Mesothelial cell of epicardium (in vitro differentiated cells): ENCODE measurements around the gene ZNF397. TPM values are rescaled to one million over a fixed set of nuclear protein-coding genes. Genes with fewer than 3 reads are reported as not detected.

ENCODE experiments used
- DNase-seq, 2 experiments: peaks; one replicate each; pipeline ENCODE4 v3.0.0; 2021; ENCODE audit warnings: low spot score in 2 of 2; ENCODE audit not compliant: unreplicated experiment in 2 of 2
- H3K27ac Mint-ChIP-seq: 2 replicates; pipeline ENCODE4 v1.8.0; 2021; ENCODE audit warnings: mixed read lengths
- H3K27me3 Mint-ChIP-seq: 2 replicates; pipeline ENCODE4 v1.8.0; 2021; ENCODE audit warnings: low read depth, mixed read lengths
- H3K36me3 Mint-ChIP-seq: 2 replicates; pipeline ENCODE4 v1.8.0; 2021; ENCODE audit warnings: mixed read lengths
- H3K4me1 Mint-ChIP-seq: 2 replicates; pipeline ENCODE4 v1.8.0; 2021; ENCODE audit warnings: mixed read lengths
- H3K4me3 Mint-ChIP-seq: 2 replicates; pipeline ENCODE4 v1.8.0; 2021; ENCODE audit warnings: mild to moderate bottlenecking, moderate library complexity, mixed read lengths
- H3K9me3 Mint-ChIP-seq: 2 replicates; pipeline ENCODE4 v1.8.0; 2021; ENCODE audit warnings: mixed read lengths
- total RNA-seq: library from RNA; stranded (reverse); gene quantifications from 3 replicates; pipeline ENCODE4 v1.2.1, GENCODE V29; 2021
- TF ChIP-seq, protein P1 (sequence below): fragments of 200-600 bp; sonication (generic); IDR thresholded peaks from one replicate; pipeline ENCODE4 v1.5.0; 2021; ENCODE audit warnings: antibody characterized with exemption; ENCODE audit not compliant: unreplicated experiment

ZNF397 gene
- total RNA-seq, 1 donor from 2014 or later: 43.3 TPM

- DNase-seq: no peak
These were observed 36.8 kb downstream of the ZNF397 start for GRCh38 chr18:35277633-35278032.

GRCh38 chr18:35278085-35278484 lies 37.3 kb downstream of the ZNF397 start:
- Mint-ChIP-seq H3K4me3 (no peak overlapping the region), H3K9me3 (peaks cover 65% of the 10 kb centered on the region), H3K27me3 (no peaks in the 10 kb centered on the region), H3K36me3 (peaks cover 50% of the 10 kb centered on the region), H3K27ac (no peak overlapping the region), H3K4me1 (no peaks in the 10 kb centered on the region)
- TF ChIP-seq, protein P1, sequence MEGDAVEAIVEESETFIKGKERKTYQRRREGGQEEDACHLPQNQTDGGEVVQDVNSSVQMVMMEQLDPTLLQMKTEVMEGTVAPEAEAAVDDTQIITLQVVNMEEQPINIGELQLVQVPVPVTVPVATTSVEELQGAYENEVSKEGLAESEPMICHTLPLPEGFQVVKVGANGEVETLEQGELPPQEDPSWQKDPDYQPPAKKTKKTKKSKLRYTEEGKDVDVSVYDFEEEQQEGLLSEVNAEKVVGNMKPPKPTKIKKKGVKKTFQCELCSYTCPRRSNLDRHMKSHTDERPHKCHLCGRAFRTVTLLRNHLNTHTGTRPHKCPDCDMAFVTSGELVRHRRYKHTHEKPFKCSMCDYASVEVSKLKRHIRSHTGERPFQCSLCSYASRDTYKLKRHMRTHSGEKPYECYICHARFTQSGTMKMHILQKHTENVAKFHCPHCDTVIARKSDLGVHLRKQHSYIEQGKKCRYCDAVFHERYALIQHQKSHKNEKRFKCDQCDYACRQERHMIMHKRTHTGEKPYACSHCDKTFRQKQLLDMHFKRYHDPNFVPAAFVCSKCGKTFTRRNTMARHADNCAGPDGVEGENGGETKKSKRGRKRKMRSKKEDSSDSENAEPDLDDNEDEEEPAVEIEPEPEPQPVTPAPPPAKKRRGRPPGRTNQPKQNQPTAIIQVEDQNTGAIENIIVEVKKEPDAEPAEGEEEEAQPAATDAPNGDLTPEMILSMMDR: no peak
- DNase-seq: no peak

More at GRCh38 chr18:35277633-35278032, 36.8 kb downstream of the ZNF397 start:
- no peaks in the 10 kb centered on the region for H3K27me3 Mint-ChIP-seq
- no peak overlapping the region for H3K27ac Mint-ChIP-seq
- H3K9me3 Mint-ChIP-seq: peaks cover 66% of the 10 kb centered on the region
- H3K4me1 Mint-ChIP-seq: no peaks in the 10 kb centered on the region
- TF ChIP-seq, protein P1: no peak
- H3K36me3 Mint-ChIP-seq: peaks cover 50% of the 10 kb centered on the region
- H3K4me3 Mint-ChIP-seq: no peak overlapping the region

- TF ChIP-seq, protein P1: no peak
- Mint-ChIP-seq H3K27ac (no peak overlapping the region), H3K9me3 (peaks cover 60% of the 10 kb centered on the region), H3K4me1 (no peaks in the 10 kb centered on the region), H3K36me3 (peaks cover 45% of the 10 kb centered on the region), H3K27me3 (no peaks in the 10 kb centered on the region), H3K4me3 (no peak overlapping the region)
- no peak for DNase-seq
These were observed 38.1 kb downstream of the ZNF397 start for GRCh38 chr18:35278969-35279368.

- Mint-ChIP-seq H3K27ac (no peak overlapping the region), H3K36me3 (peaks cover 53% of the 10 kb centered on the region), H3K9me3 (peaks cover 63% of the 10 kb centered on the region), H3K4me1 (no peaks in the 10 kb centered on the region), H3K27me3 (no peaks in the 10 kb centered on the region), H3K4me3 (no peak overlapping the region)
- DNase-seq: no peak
- TF ChIP-seq, protein P1: no peak
These were observed 41.5 kb downstream of the ZNF397 start for GRCh38 chr18:35282353-35282752.

GRCh38 chr18:35283923-35284794 lies 43.3 kb downstream of the ZNF397 start:
- no peak overlapping the region for H3K4me3 Mint-ChIP-seq
- H3K27ac Mint-ChIP-seq: no peak overlapping the region
- peaks cover under 1% of the 10 kb centered on the region for H3K4me1 Mint-ChIP-seq
- peaks cover 51% of the 10 kb centered on the region for H3K36me3 Mint-ChIP-seq
- TF ChIP-seq, protein P1: no peak
- peaks cover 61% of the 10 kb centered on the region for H3K9me3 Mint-ChIP-seq
- DNase-seq: no peak
- H3K27me3 Mint-ChIP-seq: no peaks in the 10 kb centered on the region
